MCF 10A (cell line): ENCODE measurements around the gene C3orf70. TPM values are rescaled to one million over a fixed set of nuclear protein-coding genes. Genes with fewer than 3 reads are reported as not detected.

Experiments
- BruUV-seq: library from RNA; stranded (reverse); fragments of 400-500 nt; replicated peaks from 2 replicates; lab custom pipeline; 2021; lab: Mats Ljungman, UMichigan
- CTCF ChIA-PET: fragments of 300-600 bp; sonication (Branson Sonifier 250); formaldehyde crosslinking; extraction: SDS; loops from one replicate; lab custom pipeline; 2021; ENCODE audit warnings: antibody characterized with exemption, inconsistent platforms; lab: Yijun Ruan, JAX
- POLR2A ChIA-PET: fragments of 300-600, 350-650 bp; sonication (Branson Sonifier 250); formaldehyde crosslinking; extraction: SDS; loops from one replicate; lab custom pipeline; 2020; ENCODE audit warnings: antibody characterized with exemption, inconsistent platforms; lab: Yijun Ruan, JAX
- DNase-seq: peaks from one replicate; pipeline ENCODE4 v3.0.0-alpha.2; 2018; ENCODE audit not compliant: unreplicated experiment
- H3K27ac Mint-ChIP-seq: one replicate; pipeline ENCODE4 v1.8.0; 2022; ENCODE audit warnings: mild to moderate bottlenecking, low read depth, mixed read lengths; ENCODE audit not compliant: unreplicated experiment
- H3K27me3 Mint-ChIP-seq: one replicate; pipeline ENCODE4 v1.8.0; 2022; ENCODE audit warnings: mixed read lengths; ENCODE audit not compliant: insufficient read depth, unreplicated experiment
- H3K36me3 Mint-ChIP-seq: one replicate; pipeline ENCODE4 v1.8.0; 2022; ENCODE audit warnings: mild to moderate bottlenecking, moderate library complexity, mixed read lengths; ENCODE audit not compliant: insufficient read depth, unreplicated experiment
- H3K4me1 Mint-ChIP-seq: one replicate; pipeline ENCODE4 v1.8.0; 2022; ENCODE audit warnings: mixed read lengths; ENCODE audit not compliant: insufficient read depth, unreplicated experiment
- H3K4me3 Mint-ChIP-seq: one replicate; pipeline ENCODE4 v1.8.0; 2022; ENCODE audit warnings: mild to moderate bottlenecking, moderate library complexity, mixed read lengths; ENCODE audit not compliant: unreplicated experiment
- H3K9me3 Mint-ChIP-seq: one replicate; pipeline ENCODE4 v1.8.0; 2022; ENCODE audit warnings: mixed read lengths; ENCODE audit not compliant: unreplicated experiment
- intact Hi-C: fragments of 100-400 bp; cut with micrococcal nuclease; formaldehyde crosslinking; loops from 2 replicates; pipeline ENCODE4 v1.14.1; 2022
- total RNA-seq: library from RNA; stranded (reverse); gene quantifications from 2 replicates; pipeline ENCODE4 v1.2.3, GENCODE V29; 2022
- TF ChIP-seq, protein P1 (sequence below): fragments of 200-600 bp; IDR thresholded peaks from one replicate; pipeline ENCODE4 v1.8.0; 2022; ENCODE audit warnings: antibody characterized with exemption, mild to moderate bottlenecking; ENCODE audit not compliant: unreplicated experiment

Gene C3orf70
- total RNA-seq, 1 experiment from 2014 or later: not detected

DNA sequence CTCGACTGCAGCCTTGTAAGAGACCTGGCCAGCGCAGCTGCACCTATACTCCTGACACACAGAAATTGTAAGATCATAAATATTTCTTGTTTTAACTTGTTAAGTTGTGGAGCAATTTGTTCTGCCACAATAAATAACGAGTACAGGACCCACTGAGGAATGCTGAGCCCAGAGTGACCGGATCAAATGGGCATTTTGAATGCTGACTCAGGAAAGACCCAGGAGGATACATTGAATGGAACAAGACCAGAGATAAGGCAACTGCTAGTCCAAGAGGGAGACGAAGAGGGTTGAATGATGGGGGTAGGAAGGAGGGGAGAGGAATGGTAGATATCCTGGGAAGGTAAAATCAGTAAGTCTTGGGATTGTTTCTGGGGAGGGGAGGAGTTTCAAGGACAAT, 8.9 kb upstream of the C3orf70 start:
- Mint-ChIP-seq H3K36me3 (no peaks in the 10 kb centered on the region), H3K4me1 (no peaks in the 10 kb centered on the region), H3K27me3 (peaks cover 49% of the 10 kb centered on the region), H3K27ac (no peak overlapping the region), H3K9me3 (no peaks in the 10 kb centered on the region), H3K4me3 (no peak overlapping the region)
- ChIA-PET CTCF (no interaction called here), POLR2A (no interaction called here)
- BruUV-seq: no TSS peak
- TF ChIP-seq, protein P1, sequence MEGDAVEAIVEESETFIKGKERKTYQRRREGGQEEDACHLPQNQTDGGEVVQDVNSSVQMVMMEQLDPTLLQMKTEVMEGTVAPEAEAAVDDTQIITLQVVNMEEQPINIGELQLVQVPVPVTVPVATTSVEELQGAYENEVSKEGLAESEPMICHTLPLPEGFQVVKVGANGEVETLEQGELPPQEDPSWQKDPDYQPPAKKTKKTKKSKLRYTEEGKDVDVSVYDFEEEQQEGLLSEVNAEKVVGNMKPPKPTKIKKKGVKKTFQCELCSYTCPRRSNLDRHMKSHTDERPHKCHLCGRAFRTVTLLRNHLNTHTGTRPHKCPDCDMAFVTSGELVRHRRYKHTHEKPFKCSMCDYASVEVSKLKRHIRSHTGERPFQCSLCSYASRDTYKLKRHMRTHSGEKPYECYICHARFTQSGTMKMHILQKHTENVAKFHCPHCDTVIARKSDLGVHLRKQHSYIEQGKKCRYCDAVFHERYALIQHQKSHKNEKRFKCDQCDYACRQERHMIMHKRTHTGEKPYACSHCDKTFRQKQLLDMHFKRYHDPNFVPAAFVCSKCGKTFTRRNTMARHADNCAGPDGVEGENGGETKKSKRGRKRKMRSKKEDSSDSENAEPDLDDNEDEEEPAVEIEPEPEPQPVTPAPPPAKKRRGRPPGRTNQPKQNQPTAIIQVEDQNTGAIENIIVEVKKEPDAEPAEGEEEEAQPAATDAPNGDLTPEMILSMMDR: no peak
- no peak for DNase-seq
- intact Hi-C loops: no loop called here

DNA sequence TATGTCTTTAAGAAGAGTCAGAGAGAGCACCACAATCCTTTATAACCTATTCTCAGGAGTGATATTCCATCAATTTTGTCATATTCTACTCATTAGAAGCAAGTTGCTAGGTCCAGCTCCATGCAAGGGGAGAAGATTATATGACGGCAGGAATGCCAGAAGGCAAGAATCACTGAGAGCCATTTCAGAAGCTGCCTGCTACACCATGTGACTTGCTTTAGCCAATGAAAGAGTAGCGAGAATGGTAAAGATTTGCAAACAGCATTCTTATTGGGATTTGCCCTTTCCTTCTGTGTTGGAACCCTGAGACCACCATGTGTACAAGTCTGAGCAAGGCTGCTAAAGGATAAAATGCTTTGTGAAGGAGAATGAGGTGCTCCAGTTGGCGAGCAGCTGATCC, 4.5 kb upstream of the C3orf70 start:
- Mint-ChIP-seq H3K4me1 (no peaks in the 10 kb centered on the region), H3K27ac (no peak overlapping the region), H3K27me3 (peaks cover 51% of the 10 kb centered on the region), H3K9me3 (no peaks in the 10 kb centered on the region), H3K36me3 (no peaks in the 10 kb centered on the region), H3K4me3 (no peak overlapping the region)
- ChIA-PET POLR2A (interaction anchor here (1.0 kb wide), 1 partner anchor 10 kb away, joined by 3 read pairs; no protein-coding TSS in a partner anchor), CTCF (interaction anchor here (0.8 to 1.9 kb wide), 2 partner anchors 10 to 19 kb away, joined by 4 to 6 read pairs; no protein-coding TSS in a partner anchor)
- DNase-seq: no peak
- intact Hi-C loops: no loop called here
- TF ChIP-seq, protein P1: no peak
- BruUV-seq: no TSS peak

DNA sequence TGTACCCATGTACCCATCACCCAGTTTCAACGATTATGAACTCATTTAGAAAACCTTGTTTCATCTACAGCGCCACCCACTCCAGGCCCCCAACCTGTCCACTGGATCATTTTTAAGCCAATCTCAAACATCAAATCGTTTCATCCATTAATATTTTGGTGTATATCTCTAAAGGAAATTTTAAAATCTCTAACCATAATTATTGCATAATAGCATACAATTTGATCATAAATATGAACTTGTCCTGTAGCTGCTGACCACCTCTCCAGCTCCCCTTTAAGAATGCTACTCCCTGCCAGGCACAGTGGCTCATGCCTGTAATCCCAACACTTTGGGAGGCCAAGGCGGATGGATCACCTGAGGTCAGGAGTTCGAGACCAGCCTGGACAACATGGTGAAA, 2.8 kb upstream of the C3orf70 start:
- Mint-ChIP-seq H3K4me3 (no peak overlapping the region), H3K36me3 (no peaks in the 10 kb centered on the region), H3K27ac (no peak overlapping the region), H3K9me3 (no peaks in the 10 kb centered on the region), H3K27me3 (peaks cover 36% of the 10 kb centered on the region), H3K4me1 (no peaks in the 10 kb centered on the region)
- TF ChIP-seq, protein P1: no peak
- DNase-seq: no peak
- no TSS peak for BruUV-seq
- ChIA-PET CTCF (no interaction called here), POLR2A (no interaction called here)
- intact Hi-C loops: no loop called here

DNA sequence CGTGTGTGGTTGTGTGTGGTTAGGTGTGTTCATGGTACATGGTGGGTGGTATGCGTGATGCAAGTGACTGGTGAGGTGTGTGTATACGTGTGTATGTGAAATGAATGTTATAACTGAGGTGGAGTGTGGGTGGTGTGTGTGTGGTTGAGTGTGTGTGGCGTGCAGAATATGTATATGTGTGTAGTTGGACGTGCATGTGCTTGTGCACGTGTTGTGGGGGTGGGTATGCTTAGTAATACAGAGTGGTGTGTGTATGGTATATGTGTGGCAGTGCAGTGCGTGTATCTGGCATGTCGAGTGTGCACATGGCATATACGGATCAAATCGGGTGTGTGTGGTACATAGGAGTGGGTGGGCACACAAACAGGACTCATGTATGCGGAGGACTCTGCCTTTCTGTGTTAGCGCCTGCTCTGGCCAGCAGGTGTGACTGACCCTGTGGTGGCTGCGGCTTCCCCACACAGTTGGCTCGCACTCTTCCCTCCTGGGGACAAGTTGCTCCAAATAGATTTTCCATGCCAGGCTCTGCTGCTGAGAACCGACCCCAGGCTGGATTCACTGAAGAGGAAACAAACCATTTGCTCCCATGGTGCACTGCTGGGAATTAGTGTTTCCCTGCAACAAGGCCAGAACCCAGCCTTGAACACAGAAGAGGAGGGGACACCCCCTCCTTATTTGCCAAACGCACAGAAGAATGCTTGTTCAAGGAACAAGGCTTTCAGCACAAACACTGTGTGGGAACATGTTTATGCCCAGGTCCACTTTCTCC, 1.2 kb upstream of the C3orf70 start:
- Mint-ChIP-seq H3K27me3 (peaks cover 31% of the 10 kb centered on the region), H3K27ac (no peak overlapping the region), H3K4me1 (no peaks in the 10 kb centered on the region), H3K36me3 (no peaks in the 10 kb centered on the region), H3K9me3 (no peaks in the 10 kb centered on the region), H3K4me3 (no peak overlapping the region)
- no peak for DNase-seq
- intact Hi-C loops: no loop called here
- CTCF ChIA-PET: no interaction called here
- TF ChIP-seq, protein P1: no peak
- POLR2A ChIA-PET: no interaction called here
- no TSS peak for BruUV-seq
